HCT116 (cell line): ENCODE results near the gene WWP2. TPM values are rescaled to one million over a fixed set of nuclear protein-coding genes. Genes with fewer than 3 reads are reported as not detected.

Experiments used
- ATAC-seq: fragments of 200-7000 bp; cut with Tn5 transposase; 2 replicates; pipeline ENCODE4 v1.9.1; 2020; ENCODE audit warnings: mild to moderate bottlenecking, moderate library complexity
- BruUV-seq: library from RNA; stranded (reverse); fragments of 400-500 nt; replicated peaks from 2 replicates; lab custom pipeline; 2021; lab: Mats Ljungman, UMichigan
- CTCF ChIA-PET: fragments of 300-600 bp; sonication (Branson Sonifier 250); formaldehyde crosslinking; loops from one replicate; lab custom pipeline; 2021; ENCODE audit warnings: antibody characterized with exemption; lab: Charles Lee
- POLR2A ChIA-PET: fragments of 300-600, 350-600 bp; sonication (Branson Sonifier 250); formaldehyde crosslinking; loops from one replicate; lab custom pipeline; 2021; ENCODE audit warnings: antibody characterized with exemption; lab: Charles Lee
- RAD21 ChIA-PET, 2 experiments: fragments of 300-600 bp; sonication (Branson Sonifier 250); formaldehyde crosslinking; loops; one replicate each; lab custom pipeline; 2023; ENCODE audit warnings: low total read pairs in 2 of 2; ENCODE audit not compliant: uncharacterized antibody in 2 of 2, unreplicated experiment in 2 of 2, low non-redundant PET in 1 of 2; lab: Charles Lee
- DNase-seq: peaks from one replicate; pipeline ENCODE4 v3.0.0-alpha.2; 2010; ENCODE audit warnings: low read depth, low spot score
- H2AFZ ChIP-seq: fragments of 200-600 bp; shearing (Covaris generic), sonication (generic); 2 replicates; pipeline ENCODE4 v1.6.1; 2017; ENCODE audit warnings: low read depth, mixed run types, mixed read lengths, antibody characterized with exemption, low read length; ENCODE audit not compliant: poor library complexity, severe bottlenecking
- H3K27ac ChIP-seq: 2 replicates; pipeline ENCODE4 v1.5.1; 2012; ENCODE audit warnings: low read depth, low read length
- H3K27me3 ChIP-seq: fragments of 200-600 bp; sonication (generic); 2 replicates; pipeline ENCODE4 v1.6.1; 2016; ENCODE audit warnings: mixed run types, low read length, mixed read lengths; ENCODE audit not compliant: insufficient read depth
- H3K36me3 ChIP-seq, 2 experiments: fragments of 200-500 bp in 1 of 2; fragments of 200-600 bp in 1 of 2; sonication (Bioruptor generic) in 1 of 2; sonication (generic) in 1 of 2; 2 replicates each; pipeline versions ENCODE4 v1.5.1 to v1.6.1; 2014 to 2016; ENCODE audit warnings: low read length in 2 of 2, inconsistent platforms in 1 of 2, mixed read lengths in 1 of 2, mixed run types in 1 of 2; ENCODE audit not compliant: insufficient read depth in 2 of 2, control insufficient read depth in 1 of 2
- H3K4me1 ChIP-seq, 2 experiments: fragments of 200-600 bp in 1 of 2; sonication (generic) in 1 of 2; 2 replicates each; pipeline versions ENCODE4 v1.5.1 to v1.6.1; 2012 to 2017; ENCODE audit warnings: low read length in 2 of 2, inconsistent platforms in 1 of 2, mild to moderate bottlenecking in 1 of 2, mixed read lengths in 1 of 2, mixed run types in 1 of 2, moderate library complexity in 1 of 2; ENCODE audit not compliant: insufficient read depth in 2 of 2, control insufficient read depth in 1 of 2
- H3K4me2 ChIP-seq: fragments of 200-600 bp; sonication (generic); 2 replicates; pipeline ENCODE4 v1.6.1; 2017; ENCODE audit warnings: mixed run types, low read length, mixed read lengths
- H3K4me3 ChIP-seq, 2 experiments: fragments of 200-600 bp in 1 of 2; sonication (generic) in 1 of 2; replicated peaks in 1 of 2; 2 replicates each; pipeline ENCODE4 v1.5.1; 2011 to 2016; ENCODE audit warnings: low read length in 2 of 2, control low read depth in 1 of 2, low read depth in 1 of 2, mild to moderate bottlenecking in 1 of 2, mixed read lengths in 1 of 2, mixed run types in 1 of 2
- H3K79me2 ChIP-seq: fragments of 200-600 bp; sonication (generic); 2 replicates; pipeline ENCODE4 v1.6.1; 2017; ENCODE audit warnings: mild to moderate bottlenecking, mixed run types, low read length, moderate library complexity, mixed read lengths; ENCODE audit not compliant: insufficient read depth
- H3K9ac ChIP-seq: fragments of 200-600 bp; sonication (generic); 2 replicates; pipeline ENCODE4 v1.6.1; 2016; ENCODE audit warnings: low read length, mixed read lengths
- H3K9me2 ChIP-seq: fragments of 200-600 bp; sonication (generic), shearing (Covaris generic); 2 replicates; pipeline ENCODE4 v1.6.1; 2017; ENCODE audit warnings: mixed run types, mild to moderate bottlenecking, moderate library complexity; ENCODE audit not compliant: insufficient read depth
- H3K9me3 ChIP-seq, 2 experiments: fragments of 200-500 bp in 1 of 2; fragments of 200-600 bp in 1 of 2; sonication (Bioruptor generic) in 1 of 2; sonication (generic) in 1 of 2; 2 replicates each; pipeline ENCODE4 v1.6.1; 2014 to 2017; ENCODE audit warnings: low read length in 2 of 2, mixed read lengths in 2 of 2, inconsistent platforms in 1 of 2, low read depth in 1 of 2, mild to moderate bottlenecking in 1 of 2, mixed run types in 1 of 2, moderate library complexity in 1 of 2; ENCODE audit not compliant: control insufficient read depth in 1 of 2, insufficient read depth in 1 of 2
- H4K20me1 ChIP-seq: fragments of 200-600 bp; sonication (generic), shearing (Covaris generic); 2 replicates; pipeline ENCODE4 v1.6.1; 2017; ENCODE audit warnings: mixed run types, mild to moderate bottlenecking, moderate library complexity; ENCODE audit not compliant: insufficient read depth
- ELF1 ChIP-seq: IDR thresholded peaks from 2 replicates; pipeline ENCODE4 v1.6.1; 2012; ENCODE audit warnings: low read depth, borderline replicate concordance
- EZH2 ChIP-seq: fragments of 200-600 bp; sonication (generic); IDR thresholded peaks from 2 replicates; pipeline ENCODE4 v1.6.1; 2017; ENCODE audit warnings: antibody characterized with exemption, mixed run types
- EZH2phosphoT487 ChIP-seq: fragments of 200-600 bp; IDR thresholded peaks from 2 replicates; pipeline ENCODE4 v1.6.1; 2018; ENCODE audit warnings: antibody characterized with exemption, borderline replicate concordance
- FOSL1 ChIP-seq: IDR thresholded peaks from 2 replicates; pipeline ENCODE4 v1.6.1; 2012; ENCODE audit warnings: low read depth
- JUND ChIP-seq: IDR thresholded peaks from 2 replicates; pipeline ENCODE4 v1.6.1; 2012
- MAX ChIP-seq: IDR thresholded peaks from 2 replicates; pipeline ENCODE4 v1.6.1; 2012
- POLR2A ChIP-seq: IDR thresholded peaks from 2 replicates; pipeline ENCODE4 v1.7.0; 2011; ENCODE audit warnings: borderline replicate concordance; ENCODE audit not compliant: insufficient read depth, insufficient read length; ENCODE audit errors: extremely low read depth
- POLR2AphosphoS5 ChIP-seq: IDR thresholded peaks from 2 replicates; pipeline ENCODE4 v1.6.1; 2011; ENCODE audit warnings: mild to moderate bottlenecking, low read depth, low read length, moderate library complexity
- RAD21 ChIP-seq: IDR thresholded peaks from 2 replicates; pipeline ENCODE4 v1.6.1; 2012; ENCODE audit warnings: low read depth, mild to moderate bottlenecking
- REST ChIP-seq: IDR thresholded peaks from 2 replicates; pipeline ENCODE4 v1.6.1; 2012; ENCODE audit warnings: low read depth
- SIN3A ChIP-seq: IDR thresholded peaks from 2 replicates; pipeline ENCODE4 v1.6.1; 2012; ENCODE audit warnings: low read depth
- SP1 ChIP-seq: IDR thresholded peaks from 2 replicates; pipeline ENCODE4 v1.6.1; 2012; ENCODE audit warnings: low read depth
- SRF ChIP-seq: IDR thresholded peaks from 2 replicates; pipeline ENCODE4 v1.6.1; 2012; ENCODE audit warnings: low read depth
- YY1 ChIP-seq: IDR thresholded peaks from 2 replicates; pipeline ENCODE4 v1.6.1; 2011; ENCODE audit warnings: low read length, low read depth, moderate library complexity, mild to moderate bottlenecking; ENCODE audit not compliant: insufficient replicate concordance; ENCODE audit errors: extremely low read depth
- ZBTB33 ChIP-seq: IDR thresholded peaks from 2 replicates; pipeline ENCODE4 v1.6.1; 2011; ENCODE audit warnings: mild to moderate bottlenecking, low read length, moderate library complexity; ENCODE audit not compliant: insufficient replicate concordance; ENCODE audit errors: extremely low read depth
- intact Hi-C: fragments of 100-400 bp; cut with micrococcal nuclease; formaldehyde crosslinking; loops from 2 replicates; pipeline ENCODE4 v1.10.0; 2022
- total RNA-seq: library from RNA; stranded (reverse); gene quantifications from one replicate; pipeline ENCODE4 v1.2.1, GENCODE V29; 2021; ENCODE audit not compliant: unreplicated experiment

WWP2 gene
- total RNA-seq, 1 experiment from 2014 or later = 44.2 TPM

- CTCF ChIA-PET = interaction anchor here (1.9 kb wide), 1 partner anchor 12 kb away, joined by 7 read pairs; no protein-coding TSS in a partner anchor
- Histone ChIP-seq H3K27me3 (no peaks in the 10 kb centered on the region), H3K9me2 (no peaks in the 10 kb centered on the region), H3K79me2 (no peaks in the 10 kb centered on the region), H3K4me1 (no peaks in the 10 kb centered on the region), H2AFZ (no peak overlapping the region), H3K4me2 (no peak overlapping the region), H4K20me1 (no peaks in the 10 kb centered on the region), H3K27ac (no peak overlapping the region), H3K9me3 (no peaks in the 10 kb centered on the region), H3K9ac (no peak overlapping the region), H3K4me3 (no peak overlapping the region), H3K36me3 (no peaks in the 10 kb centered on the region; a peak in 1 of 4 replicates)
- RAD21 ChIA-PET = no interaction called here
- intact Hi-C loops = no loop called here
- POLR2A ChIA-PET = no interaction called here
- ATAC-seq (no peak), DNase-seq (no peak)
- BruUV-seq = no TSS peak
- TF ChIP-seq POLR2AphosphoS5 (no peak), YY1 (no peak), SIN3A (no peak), JUND (no peak), EZH2phosphoT487 (no peak), ZBTB33 (no peak), EZH2 (no peak), ELF1 (no peak), MAX (no peak), SP1 (no peak), SRF (no peak), FOSL1 (no peak), RAD21 (no peak), REST (no peak), POLR2A (no peak)
Measured at GRCh38 chr16:69942099-69942491, 180.0 kb downstream of the WWP2 start.
